ENCODE measurements around the gene ALX4. TPM values are rescaled to one million over a fixed set of nuclear protein-coding genes. Genes with fewer than 3 reads are reported as not detected.
A peak's percentile ranks its signal among the peaks of the same experiment; 100 is the strongest.

The ALX4 gene
- total and polyA plus RNA-seq, 9 of the 15 experiments (the other 6 are each of a cell fraction or from before 2014, with no cell fraction given) = 0.07 to 1.2 (median 0.33) TPM

GRCh38 chr11:44256673-44257291, 53.2 kb downstream of the ALX4 start:
- no peak overlapping the region for H3K9ac ChIP-seq (ENCODE audit: insufficient read depth in 1 of 2, low read depth in 2 of 2, low read length in 2 of 2)
- peak; percentile 45 for ATAC-seq
- WGBS (ENCODE audit: insufficient coverage, low coverage, missing lambda C conversion rate) = 10% methylated on average over 4 of the region's 4 CpGs
- H4K20me1 ChIP-seq (replicated peaks; ENCODE audit: control insufficient read depth, insufficient read depth, low read length) = no peaks in the 10 kb centered on the region
- ChIA-PET CTCF (ENCODE audit: low intra/inter-chr PET ratio) (interaction anchor here (1.1 kb wide), 1 partner anchor 123 kb away, joined by 3 read pairs; no protein-coding TSS in a partner anchor), POLR2A (interaction anchor here (0.6 to 3.0 kb wide), 4 partner anchors 8 to 223 kb away, joined by 3 to 16 read pairs (median 5); no protein-coding TSS in a partner anchor)
- peaks cover 4% of the 10 kb centered on the region; the same call in 1 of the 2 replicates for H3K9me3 ChIP-seq (replicated peaks; ENCODE audit: control insufficient read depth, insufficient read depth, low read depth, low read length)
- H3K27ac ChIP-seq (ENCODE audit: extremely low read depth, low read depth, low read length) = no peak overlapping the region
- no peaks in the 10 kb centered on the region for H3K36me3 ChIP-seq (ENCODE audit: control insufficient read depth, insufficient read depth, low read length)
- intact Hi-C loops (cut with micrococcal nuclease) (loop anchor here (5.0 kb wide), 1 partner anchor 124 kb away; no protein-coding TSS in a partner anchor), in situ Hi-C loops (cut with MboI) (no loop called here)
- peak in 2 of 4 experiments; percentile 38 to 60 for DNase-seq (ENCODE audit: extremely low read depth in 1 of 4, low spot score in 3 of 4)
- FAIRE-seq = peak; percentile 67
- H3K9me1 ChIP-seq (ENCODE audit: control insufficient read depth, insufficient read depth, low read length) = no peaks in the 10 kb centered on the region
- H2AFZ ChIP-seq (ENCODE audit: low read depth, low read length) = no peak overlapping the region
- peaks cover 1 to 18% of the 10 kb centered on the region in 2 experiments for H3K4me1 ChIP-seq (replicated peaks in 1 of 2; ENCODE audit: control insufficient read depth in 2 of 2, insufficient read depth in 2 of 2, low read length in 2 of 2)
- H3K79me2 ChIP-seq (ENCODE audit: control insufficient read depth, insufficient read depth, low read length) = no peaks in the 10 kb centered on the region
- no peaks in the 10 kb centered on the region for H3K27me3 ChIP-seq (ENCODE audit: control insufficient read depth in 2 of 2, insufficient read depth in 2 of 2, low read length in 2 of 2)
- H3K4me3 ChIP-seq = no peak overlapping the region
- BruUV-seq (replicated peaks) = no TSS peak
- H3K4me2 ChIP-seq (ENCODE audit: insufficient read depth, low read length) = no peak overlapping the region
- TF ChIP-seq DACH1 (IDR thresholded peaks at IDR 0.05; ENCODE audit: partially characterized antibody) (no peak), RBM39 (optimal IDR thresholded peaks at IDR 0.05; ENCODE audit: low read depth, low read length) (no peak), NUFIP1 (IDR thresholded peaks at IDR 0.05; ENCODE audit: partially characterized antibody) (no peak), HOMEZ (CRISPR knock-in tag; IDR thresholded peaks at IDR 0.05) (no peak), SMARCC2 (IDR thresholded peaks at IDR 0.05; ENCODE audit: low read depth) (no peak), HLTF (IDR thresholded peaks at IDR 0.05) (no peak), CBFA2T3 (IDR thresholded peaks at IDR 0.05) (peak; percentile 24), DMBX1 (CRISPR knock-in tag; IDR thresholded peaks at IDR 0.05; ENCODE audit: borderline replicate concordance) (peak; percentile 54; the same call in 1 of the 2 replicates), NFRKB (IDR thresholded peaks at IDR 0.05; ENCODE audit: low read depth) (no peak), BRCA1 (IDR thresholded peaks at IDR 0.05) (no peak), BRCA1 (CRISPR knock-in tag; IDR thresholded peaks at IDR 0.05) (no peak), ZNF584 (CRISPR knock-in tag; IDR thresholded peaks at IDR 0.05; ENCODE audit: low read depth) (peak; percentile 71; the same call in 1 of the 2 replicates), ZNF175 (CRISPR knock-in tag; IDR thresholded peaks at IDR 0.05; ENCODE audit: low read depth) (peak; percentile 61; the same call in 1 of the 2 replicates), EGR1 (conservative IDR thresholded peaks at IDR 0.05) (peak; percentile 25; the same call in 1 of the 2 replicates), POU5F1 (IDR thresholded peaks at IDR 0.05; ENCODE audit: borderline replicate concordance, low read depth, low read length, partially characterized antibody) (no peak), SLC30A9 (CRISPR knock-in tag; IDR thresholded peaks at IDR 0.05) (no peak), TCF7 (IDR thresholded peaks at IDR 0.05; ENCODE audit: borderline replicate concordance) (no peak), IRF1 (CRISPR knock-in tag; IDR thresholded peaks at IDR 0.05; ENCODE audit: borderline replicate concordance) (no peak), NCOA2 (IDR thresholded peaks at IDR 0.05; ENCODE audit: partially characterized antibody in 2 of 2) (peak in 1 of 2 experiments; percentile 73), OTX1 (CRISPR knock-in tag; IDR thresholded peaks at IDR 0.05) (no peak), ZNF655 (CRISPR knock-in tag; IDR thresholded peaks at IDR 0.05) (no peak), RNF2 (IDR thresholded peaks at IDR 0.05) (no peak)
